HEK293 (cell line): ENCODE measurements around the gene CNTNAP5.

Source experiments
- CTCF ChIA-PET: fragments of 350-600 bp; formaldehyde crosslinking; extraction: SDS; loops from one replicate; lab custom pipeline; 2021; ENCODE audit warnings: antibody characterized with exemption; lab: Yijun Ruan, JAX
- POLR2A ChIA-PET: fragments of 300-600 bp; formaldehyde crosslinking; extraction: SDS; loops from one replicate; lab custom pipeline; 2020; ENCODE audit warnings: antibody characterized with exemption, inconsistent platforms; lab: Yijun Ruan, JAX
- H3K27ac ChIP-seq: fragments of 200-500 bp; sonication (Bioruptor generic); 2 replicates; pipeline ENCODE4 v1.5.1; 2014; ENCODE audit warnings: low read depth, low read length, control low read depth, inconsistent platforms; ENCODE audit errors: extremely low read depth
- H3K36me3 ChIP-seq, 2 experiments: fragments of 200-500 bp in 1 of 2; sonication (Bioruptor generic) in 1 of 2; 1 replicate in 1 of 2; 2 replicates in 1 of 2; pipeline ENCODE4 v1.5.1; 2014 to 2017; ENCODE audit warnings: inconsistent platforms in 2 of 2, low read length in 2 of 2; ENCODE audit not compliant: control insufficient read depth in 2 of 2, insufficient read depth in 1 of 2
- H3K4me1 ChIP-seq: fragments of 200-500 bp; sonication (Bioruptor generic); 2 replicates; pipeline ENCODE4 v1.5.1; 2014; ENCODE audit warnings: mild to moderate bottlenecking, low read length, inconsistent platforms; ENCODE audit not compliant: control insufficient read depth, insufficient read depth
- H3K4me3 ChIP-seq: 2 replicates; pipeline ENCODE4 v1.5.1; 2011; ENCODE audit warnings: low read depth, mild to moderate bottlenecking, control low read depth, low read length, moderate library complexity
- H3K9me3 ChIP-seq: fragments of 200-500 bp; sonication (Bioruptor generic); 2 replicates; pipeline ENCODE4 v1.5.1; 2014; ENCODE audit warnings: low read depth, low read length, inconsistent platforms; ENCODE audit not compliant: control insufficient read depth, insufficient read depth
- GLI4 ChIP-seq: fragments of 450-650 bp; formaldehyde crosslinking; IDR thresholded peaks from 2 replicates; pipeline ENCODE4 v1.5.1; 2016; ENCODE audit warnings: missing biosample characterization, missing genetic modification characterization
- KLF7 ChIP-seq: fragments of 450-650 bp; formaldehyde crosslinking; IDR thresholded peaks from 2 replicates; pipeline ENCODE4 v1.5.1; 2016; ENCODE audit warnings: missing biosample characterization, missing genetic modification characterization, borderline replicate concordance
- PATZ1 ChIP-seq: fragments of 450-650 bp; formaldehyde crosslinking; IDR thresholded peaks from 2 replicates; pipeline ENCODE4 v1.5.1; 2016; ENCODE audit warnings: missing biosample characterization, missing genetic modification characterization
- SCRT1 ChIP-seq: fragments of 450-650 bp; formaldehyde crosslinking; IDR thresholded peaks from 2 replicates; pipeline ENCODE4 v1.5.1; 2016; ENCODE audit warnings: missing biosample characterization, missing genetic modification characterization, borderline replicate concordance
- SETDB1 ChIP-seq: IDR thresholded peaks from one replicate; pipeline ENCODE4 v1.6.1; 2017; ENCODE audit warnings: mild to moderate bottlenecking, low read length, moderate library complexity, mixed read lengths; ENCODE audit not compliant: insufficient read length
- TRIM28 ChIP-seq: IDR thresholded peaks from 2 replicates; pipeline ENCODE4 v1.6.1; 2011; ENCODE audit warnings: low read length, control low read depth, borderline replicate concordance
- ZIC2 ChIP-seq: fragments of 450-650 bp; formaldehyde crosslinking; IDR thresholded peaks from 2 replicates; pipeline ENCODE4 v1.5.1; 2016; ENCODE audit warnings: missing biosample characterization, missing genetic modification characterization
- ZNF121 ChIP-seq: fragments of 450-650 bp; formaldehyde crosslinking; IDR thresholded peaks from 2 replicates; pipeline ENCODE4 v1.5.1; 2016; ENCODE audit warnings: missing biosample characterization, missing genetic modification characterization
- ZNF157 ChIP-seq: fragments of 450-650 bp; formaldehyde crosslinking; IDR thresholded peaks from 2 replicates; pipeline ENCODE4 v1.5.1; 2016; ENCODE audit warnings: missing biosample characterization, missing genetic modification characterization
- ZNF23 ChIP-seq: fragments of 450-650 bp; formaldehyde crosslinking; IDR thresholded peaks from 2 replicates; pipeline ENCODE4 v1.5.1; 2016; ENCODE audit warnings: missing biosample characterization, missing genetic modification characterization, borderline replicate concordance
- ZNF311 ChIP-seq: fragments of 450-650 bp; formaldehyde crosslinking; IDR thresholded peaks from 2 replicates; pipeline ENCODE4 v1.5.1; 2017; ENCODE audit warnings: missing biosample characterization, missing genetic modification characterization, borderline replicate concordance
- ZNF335 ChIP-seq: fragments of 450-650 bp; formaldehyde crosslinking; conservative IDR thresholded peaks from 2 replicates; pipeline ENCODE4 v1.5.1; 2016; ENCODE audit warnings: missing biosample characterization, missing genetic modification characterization
- ZNF354C ChIP-seq: fragments of 450-650 bp; formaldehyde crosslinking; IDR thresholded peaks from 2 replicates; pipeline ENCODE4 v1.5.1; 2016; ENCODE audit warnings: missing biosample characterization, missing genetic modification characterization, low read depth, borderline replicate concordance
- ZNF362 ChIP-seq: fragments of 450-650 bp; formaldehyde crosslinking; IDR thresholded peaks from 2 replicates; pipeline ENCODE4 v1.5.1; 2016; ENCODE audit warnings: missing biosample characterization, missing genetic modification characterization
- ZNF433 ChIP-seq: fragments of 450-650 bp; formaldehyde crosslinking; IDR thresholded peaks from 2 replicates; pipeline ENCODE4 v1.5.1; 2016; ENCODE audit warnings: missing biosample characterization, missing genetic modification characterization, low read depth
- ZNF596 ChIP-seq: fragments of 450-650 bp; IDR thresholded peaks from 2 replicates; pipeline ENCODE4 v1.5.0; 2018; ENCODE audit warnings: missing biosample characterization, mild to moderate bottlenecking, missing genetic modification characterization, moderate library complexity
- ZNF621 ChIP-seq: fragments of 450-650 bp; formaldehyde crosslinking; IDR thresholded peaks from 2 replicates; pipeline ENCODE4 v1.5.1; 2017; ENCODE audit warnings: missing biosample characterization, missing genetic modification characterization
- ZNF654 ChIP-seq: fragments of 450-650 bp; formaldehyde crosslinking; IDR thresholded peaks from 2 replicates; pipeline ENCODE4 v1.5.1; 2016; ENCODE audit warnings: low read depth, missing biosample characterization, missing genetic modification characterization
- ZNF670 ChIP-seq: fragments of 450-650 bp; formaldehyde crosslinking; IDR thresholded peaks from 2 replicates; pipeline ENCODE4 v1.5.1; 2016; ENCODE audit warnings: missing biosample characterization, missing genetic modification characterization, low read depth
- ZNF785 ChIP-seq: fragments of 450-650 bp; formaldehyde crosslinking; IDR thresholded peaks from 2 replicates; pipeline ENCODE4 v1.5.1; 2016; ENCODE audit warnings: missing biosample characterization, missing genetic modification characterization
- ZNF843 ChIP-seq: fragments of 450-650 bp; formaldehyde crosslinking; IDR thresholded peaks from 2 replicates; pipeline ENCODE4 v1.5.1; 2016; ENCODE audit warnings: missing biosample characterization, missing genetic modification characterization
- TF ChIP-seq, protein P1 (sequence below): fragments of 450-650 bp; formaldehyde crosslinking; IDR thresholded peaks from 2 replicates; pipeline ENCODE4 v1.5.1; 2016; ENCODE audit warnings: missing biosample characterization, missing genetic modification characterization
- TF ChIP-seq, protein P2 (sequence below): fragments of 450-650 bp; formaldehyde crosslinking; IDR thresholded peaks from 2 replicates; pipeline ENCODE4 v1.5.1; 2016; ENCODE audit warnings: missing biosample characterization, missing genetic modification characterization

CNTNAP5 gene

DNA sequence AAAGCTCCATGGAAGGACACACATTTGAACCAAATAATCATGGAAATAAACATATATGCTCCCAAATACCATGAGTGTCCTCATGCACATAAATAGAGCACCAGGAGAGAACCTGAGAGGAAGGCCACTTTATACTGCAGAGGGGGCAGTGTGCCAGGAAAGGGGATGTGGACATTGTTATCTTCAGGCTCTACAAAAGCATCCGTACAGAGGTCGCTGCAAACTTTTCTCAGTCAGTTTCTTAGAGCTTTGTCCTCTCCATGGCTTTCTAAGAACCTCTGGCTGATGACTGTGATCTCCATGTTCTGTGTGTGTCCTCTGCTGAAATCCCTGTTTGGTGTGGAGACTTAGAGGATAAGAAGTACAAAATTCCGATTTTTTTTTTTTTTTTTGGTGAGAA is 515.7 kb downstream of the CNTNAP5 start (continued):
- TF ChIP-seq, protein P1, sequence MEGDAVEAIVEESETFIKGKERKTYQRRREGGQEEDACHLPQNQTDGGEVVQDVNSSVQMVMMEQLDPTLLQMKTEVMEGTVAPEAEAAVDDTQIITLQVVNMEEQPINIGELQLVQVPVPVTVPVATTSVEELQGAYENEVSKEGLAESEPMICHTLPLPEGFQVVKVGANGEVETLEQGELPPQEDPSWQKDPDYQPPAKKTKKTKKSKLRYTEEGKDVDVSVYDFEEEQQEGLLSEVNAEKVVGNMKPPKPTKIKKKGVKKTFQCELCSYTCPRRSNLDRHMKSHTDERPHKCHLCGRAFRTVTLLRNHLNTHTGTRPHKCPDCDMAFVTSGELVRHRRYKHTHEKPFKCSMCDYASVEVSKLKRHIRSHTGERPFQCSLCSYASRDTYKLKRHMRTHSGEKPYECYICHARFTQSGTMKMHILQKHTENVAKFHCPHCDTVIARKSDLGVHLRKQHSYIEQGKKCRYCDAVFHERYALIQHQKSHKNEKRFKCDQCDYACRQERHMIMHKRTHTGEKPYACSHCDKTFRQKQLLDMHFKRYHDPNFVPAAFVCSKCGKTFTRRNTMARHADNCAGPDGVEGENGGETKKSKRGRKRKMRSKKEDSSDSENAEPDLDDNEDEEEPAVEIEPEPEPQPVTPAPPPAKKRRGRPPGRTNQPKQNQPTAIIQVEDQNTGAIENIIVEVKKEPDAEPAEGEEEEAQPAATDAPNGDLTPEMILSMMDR (tag by site-specific recombination), result no peak
- no peak for TF ChIP-seq ZNF362
- no peak for TF ChIP-seq ZNF23 (tag by site-specific recombination)
- no peak for TF ChIP-seq ZNF654
- no peak for TF ChIP-seq ZNF596 (tag by site-specific recombination)
- no peak for TF ChIP-seq ZNF621
- TF ChIP-seq ZIC2 (tag by site-specific recombination), result no peak
- no peak for TF ChIP-seq KLF7 (tag by site-specific recombination)

DNA sequence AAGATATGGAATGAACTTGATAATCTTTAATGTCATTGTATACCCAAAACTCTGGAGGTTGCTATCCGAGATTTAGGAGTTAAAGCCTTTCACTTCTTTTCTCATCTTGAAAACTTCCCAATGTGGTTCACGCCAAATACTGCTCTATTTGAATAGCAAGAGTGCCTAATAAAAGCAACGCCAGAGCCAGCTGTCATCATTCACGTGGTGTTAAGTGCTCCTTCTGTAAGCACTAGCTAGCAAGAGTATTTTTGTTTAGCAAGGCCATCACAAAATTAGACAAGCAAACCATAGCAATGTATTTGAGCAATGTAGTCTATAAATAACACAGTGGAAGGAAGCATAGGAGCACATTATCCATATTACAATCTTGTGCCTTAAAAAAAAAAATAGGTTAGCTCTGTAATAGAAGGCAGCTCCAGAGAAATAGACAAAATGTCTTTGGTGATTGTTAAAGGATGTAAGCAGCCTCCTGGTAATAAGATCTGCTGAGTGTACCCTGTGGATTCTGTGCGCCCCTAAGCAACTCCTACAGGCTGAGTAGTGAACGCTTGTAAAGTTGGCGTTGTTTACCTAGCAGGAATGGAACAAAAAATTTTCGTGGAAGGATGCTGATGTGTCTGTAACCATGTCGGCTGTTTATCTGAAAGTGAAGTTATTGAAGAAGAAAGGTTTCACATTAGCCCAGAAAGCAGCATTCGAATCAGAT is 518.0 kb downstream of the CNTNAP5 start:
- Histone ChIP-seq H3K36me3 (no peaks in the 10 kb centered on the region), H3K27ac (no peak overlapping the region), H3K4me3 (no peak overlapping the region), H3K9me3 (no peaks in the 10 kb centered on the region), H3K4me1 (no peaks in the 10 kb centered on the region)
- ChIA-PET POLR2A (no interaction called here), CTCF (no interaction called here)
- TF ChIP-seq ZNF785 (tag by site-specific recombination) (no peak), ZNF670 (tag by site-specific recombination) (no peak), PATZ1 (no peak), SETDB1 (no peak), ZNF157 (tag by site-specific recombination) (no peak), ZNF433 (tag by site-specific recombination) (no peak), TRIM28 (no peak), ZNF311 (tag by site-specific recombination) (no peak), GLI4 (tag by site-specific recombination) (no peak), ZNF354C (tag by site-specific recombination) (no peak), ZNF335 (tag by site-specific recombination) (no peak), SCRT1 (tag by site-specific recombination) (no peak), ZNF843 (tag by site-specific recombination) (no peak), ZNF121 (no peak)
- TF ChIP-seq, protein P2, sequence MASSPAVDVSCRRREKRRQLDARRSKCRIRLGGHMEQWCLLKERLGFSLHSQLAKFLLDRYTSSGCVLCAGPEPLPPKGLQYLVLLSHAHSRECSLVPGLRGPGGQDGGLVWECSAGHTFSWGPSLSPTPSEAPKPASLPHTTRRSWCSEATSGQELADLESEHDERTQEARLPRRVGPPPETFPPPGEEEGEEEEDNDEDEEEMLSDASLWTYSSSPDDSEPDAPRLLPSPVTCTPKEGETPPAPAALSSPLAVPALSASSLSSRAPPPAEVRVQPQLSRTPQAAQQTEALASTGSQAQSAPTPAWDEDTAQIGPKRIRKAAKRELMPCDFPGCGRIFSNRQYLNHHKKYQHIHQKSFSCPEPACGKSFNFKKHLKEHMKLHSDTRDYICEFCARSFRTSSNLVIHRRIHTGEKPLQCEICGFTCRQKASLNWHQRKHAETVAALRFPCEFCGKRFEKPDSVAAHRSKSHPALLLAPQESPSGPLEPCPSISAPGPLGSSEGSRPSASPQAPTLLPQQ, result no peak
